HCT116 (cell line): ENCODE measurements around the gene KCNC2.

Experiments
- CBX3 ChIP-seq: IDR thresholded peaks from 2 replicates; pipeline ENCODE4 v1.6.1; 2012; ENCODE audit warnings: low read depth
- ELF1 ChIP-seq: IDR thresholded peaks from 2 replicates; pipeline ENCODE4 v1.6.1; 2012; ENCODE audit warnings: low read depth, borderline replicate concordance
- EZH2 ChIP-seq: fragments of 200-600 bp; sonication (generic); IDR thresholded peaks from 2 replicates; pipeline ENCODE4 v1.6.1; 2017; ENCODE audit warnings: antibody characterized with exemption, mixed run types
- POLR2A ChIP-seq: IDR thresholded peaks from 2 replicates; pipeline ENCODE4 v1.7.0; 2011; ENCODE audit warnings: borderline replicate concordance; ENCODE audit not compliant: insufficient read depth, insufficient read length; ENCODE audit errors: extremely low read depth
- POLR2AphosphoS5 ChIP-seq: IDR thresholded peaks from 2 replicates; pipeline ENCODE4 v1.6.1; 2011; ENCODE audit warnings: mild to moderate bottlenecking, low read depth, low read length, moderate library complexity
- SP1 ChIP-seq: IDR thresholded peaks from 2 replicates; pipeline ENCODE4 v1.6.1; 2012; ENCODE audit warnings: low read depth
- SRF ChIP-seq: IDR thresholded peaks from 2 replicates; pipeline ENCODE4 v1.6.1; 2012; ENCODE audit warnings: low read depth
- TCF7L2 ChIP-seq: IDR thresholded peaks from 2 replicates; pipeline ENCODE4 v1.7.0; 2011; ENCODE audit warnings: borderline replicate concordance, inconsistent platforms; ENCODE audit not compliant: insufficient read depth, insufficient read length; ENCODE audit errors: extremely low read depth
- YY1 ChIP-seq: IDR thresholded peaks from 2 replicates; pipeline ENCODE4 v1.6.1; 2011; ENCODE audit warnings: low read length, low read depth, moderate library complexity, mild to moderate bottlenecking; ENCODE audit not compliant: insufficient replicate concordance; ENCODE audit errors: extremely low read depth
- ZNF274 ChIP-seq: fragments of 200-500 bp; sonication (Bioruptor generic); IDR thresholded peaks from 2 replicates; pipeline ENCODE4 v1.6.1; 2014; ENCODE audit warnings: mild to moderate bottlenecking, low read depth, low read length, inconsistent platforms
- TF ChIP-seq, protein P1 (sequence below), 3 experiments: fragments of 200-600 bp in 1 of 3; sonication (generic) in 1 of 3; IDR thresholded peaks in 2 of 3; conservative IDR thresholded peaks in 1 of 3; 2 replicates each; pipeline ENCODE4 v1.5.1; 2012 to 2017; ENCODE audit warnings: low read depth in 2 of 3, low read length in 2 of 3, antibody characterized with exemption in 1 of 3, borderline replicate concordance in 1 of 3, control low read depth in 1 of 3, mild to moderate bottlenecking in 1 of 3, mixed read lengths in 1 of 3, mixed run types in 1 of 3, moderate library complexity in 1 of 3; ENCODE audit not compliant: insufficient read depth in 1 of 3
- TF ChIP-seq, protein P2 (sequence below): IDR thresholded peaks from 2 replicates; pipeline ENCODE4 v1.6.1; 2012; ENCODE audit warnings: low read depth
- TF ChIP-seq, protein P3 (sequence below): IDR thresholded peaks from 2 replicates; pipeline ENCODE4 v1.6.1; 2012
- TF ChIP-seq, protein P4 (sequence below): IDR thresholded peaks from 2 replicates; pipeline ENCODE4 v1.6.1; 2012

DNA sequence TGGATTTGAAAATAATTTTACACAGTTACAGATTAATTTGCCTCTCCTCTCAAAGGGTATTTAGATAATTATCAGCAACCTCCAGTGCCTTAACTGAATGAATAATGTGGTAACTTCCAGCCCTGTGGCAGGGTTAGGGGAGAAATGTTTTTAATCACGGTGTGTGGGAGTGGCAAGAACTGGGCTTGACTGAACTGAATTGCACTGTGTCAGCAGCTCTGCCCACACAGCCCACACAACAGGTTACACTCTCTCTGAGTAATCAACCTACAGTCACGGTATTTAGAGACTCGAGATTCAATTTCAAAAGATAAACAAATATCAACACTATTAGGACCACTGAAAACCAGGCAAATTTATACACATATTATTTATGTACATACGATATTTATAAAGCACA is 198.5 kb downstream of the KCNC2 start:
- no peak for TF ChIP-seq POLR2AphosphoS5
- TF ChIP-seq SP1, result no peak
- TF ChIP-seq EZH2, result no peak
- TF ChIP-seq, protein P1, sequence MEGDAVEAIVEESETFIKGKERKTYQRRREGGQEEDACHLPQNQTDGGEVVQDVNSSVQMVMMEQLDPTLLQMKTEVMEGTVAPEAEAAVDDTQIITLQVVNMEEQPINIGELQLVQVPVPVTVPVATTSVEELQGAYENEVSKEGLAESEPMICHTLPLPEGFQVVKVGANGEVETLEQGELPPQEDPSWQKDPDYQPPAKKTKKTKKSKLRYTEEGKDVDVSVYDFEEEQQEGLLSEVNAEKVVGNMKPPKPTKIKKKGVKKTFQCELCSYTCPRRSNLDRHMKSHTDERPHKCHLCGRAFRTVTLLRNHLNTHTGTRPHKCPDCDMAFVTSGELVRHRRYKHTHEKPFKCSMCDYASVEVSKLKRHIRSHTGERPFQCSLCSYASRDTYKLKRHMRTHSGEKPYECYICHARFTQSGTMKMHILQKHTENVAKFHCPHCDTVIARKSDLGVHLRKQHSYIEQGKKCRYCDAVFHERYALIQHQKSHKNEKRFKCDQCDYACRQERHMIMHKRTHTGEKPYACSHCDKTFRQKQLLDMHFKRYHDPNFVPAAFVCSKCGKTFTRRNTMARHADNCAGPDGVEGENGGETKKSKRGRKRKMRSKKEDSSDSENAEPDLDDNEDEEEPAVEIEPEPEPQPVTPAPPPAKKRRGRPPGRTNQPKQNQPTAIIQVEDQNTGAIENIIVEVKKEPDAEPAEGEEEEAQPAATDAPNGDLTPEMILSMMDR (IDR thresholded peaks at IDR 0.05 in 2 of 3, conservative IDR thresholded peaks at IDR 0.05 in 1 of 3; ENCODE audit: borderline replicate concordance in 1 of 3, insufficient read depth in 1 of 3, low read depth in 2 of 3, low read length in 2 of 3), result no peak
- no peak for TF ChIP-seq YY1
- TF ChIP-seq, protein P2, sequence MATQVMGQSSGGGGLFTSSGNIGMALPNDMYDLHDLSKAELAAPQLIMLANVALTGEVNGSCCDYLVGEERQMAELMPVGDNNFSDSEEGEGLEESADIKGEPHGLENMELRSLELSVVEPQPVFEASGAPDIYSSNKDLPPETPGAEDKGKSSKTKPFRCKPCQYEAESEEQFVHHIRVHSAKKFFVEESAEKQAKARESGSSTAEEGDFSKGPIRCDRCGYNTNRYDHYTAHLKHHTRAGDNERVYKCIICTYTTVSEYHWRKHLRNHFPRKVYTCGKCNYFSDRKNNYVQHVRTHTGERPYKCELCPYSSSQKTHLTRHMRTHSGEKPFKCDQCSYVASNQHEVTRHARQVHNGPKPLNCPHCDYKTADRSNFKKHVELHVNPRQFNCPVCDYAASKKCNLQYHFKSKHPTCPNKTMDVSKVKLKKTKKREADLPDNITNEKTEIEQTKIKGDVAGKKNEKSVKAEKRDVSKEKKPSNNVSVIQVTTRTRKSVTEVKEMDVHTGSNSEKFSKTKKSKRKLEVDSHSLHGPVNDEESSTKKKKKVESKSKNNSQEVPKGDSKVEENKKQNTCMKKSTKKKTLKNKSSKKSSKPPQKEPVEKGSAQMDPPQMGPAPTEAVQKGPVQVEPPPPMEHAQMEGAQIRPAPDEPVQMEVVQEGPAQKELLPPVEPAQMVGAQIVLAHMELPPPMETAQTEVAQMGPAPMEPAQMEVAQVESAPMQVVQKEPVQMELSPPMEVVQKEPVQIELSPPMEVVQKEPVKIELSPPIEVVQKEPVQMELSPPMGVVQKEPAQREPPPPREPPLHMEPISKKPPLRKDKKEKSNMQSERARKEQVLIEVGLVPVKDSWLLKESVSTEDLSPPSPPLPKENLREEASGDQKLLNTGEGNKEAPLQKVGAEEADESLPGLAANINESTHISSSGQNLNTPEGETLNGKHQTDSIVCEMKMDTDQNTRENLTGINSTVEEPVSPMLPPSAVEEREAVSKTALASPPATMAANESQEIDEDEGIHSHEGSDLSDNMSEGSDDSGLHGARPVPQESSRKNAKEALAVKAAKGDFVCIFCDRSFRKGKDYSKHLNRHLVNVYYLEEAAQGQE, result no peak
- no peak for TF ChIP-seq POLR2A
- no peak for TF ChIP-seq ELF1
- no peak for TF ChIP-seq TCF7L2
- no peak for TF ChIP-seq SRF
- TF ChIP-seq, protein P3, sequence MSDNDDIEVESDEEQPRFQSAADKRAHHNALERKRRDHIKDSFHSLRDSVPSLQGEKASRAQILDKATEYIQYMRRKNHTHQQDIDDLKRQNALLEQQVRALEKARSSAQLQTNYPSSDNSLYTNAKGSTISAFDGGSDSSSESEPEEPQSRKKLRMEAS, result no peak
- TF ChIP-seq ZNF274, result no peak
- TF ChIP-seq CBX3, result no peak
- TF ChIP-seq, protein P4, sequence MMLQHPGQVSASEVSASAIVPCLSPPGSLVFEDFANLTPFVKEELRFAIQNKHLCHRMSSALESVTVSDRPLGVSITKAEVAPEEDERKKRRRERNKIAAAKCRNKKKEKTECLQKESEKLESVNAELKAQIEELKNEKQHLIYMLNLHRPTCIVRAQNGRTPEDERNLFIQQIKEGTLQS, result no peak
